ENCODE results near the gene PET100.

DNA sequence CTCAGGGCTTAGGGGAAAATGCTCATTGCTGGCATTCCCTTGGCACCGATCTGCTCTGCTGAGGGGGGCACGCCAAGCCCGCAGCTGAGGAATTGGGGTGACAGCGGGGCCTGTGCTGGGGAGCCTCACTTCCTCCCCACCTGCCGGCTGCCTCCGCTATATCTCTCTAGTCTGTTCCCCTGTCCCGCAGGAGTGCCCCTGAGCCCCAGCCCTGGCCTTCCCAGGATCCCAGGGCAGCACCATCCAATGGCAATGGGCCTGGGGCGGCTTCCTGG lies 16.8 kb downstream of the PET100 start:
- TF ChIP-seq, protein P1, sequence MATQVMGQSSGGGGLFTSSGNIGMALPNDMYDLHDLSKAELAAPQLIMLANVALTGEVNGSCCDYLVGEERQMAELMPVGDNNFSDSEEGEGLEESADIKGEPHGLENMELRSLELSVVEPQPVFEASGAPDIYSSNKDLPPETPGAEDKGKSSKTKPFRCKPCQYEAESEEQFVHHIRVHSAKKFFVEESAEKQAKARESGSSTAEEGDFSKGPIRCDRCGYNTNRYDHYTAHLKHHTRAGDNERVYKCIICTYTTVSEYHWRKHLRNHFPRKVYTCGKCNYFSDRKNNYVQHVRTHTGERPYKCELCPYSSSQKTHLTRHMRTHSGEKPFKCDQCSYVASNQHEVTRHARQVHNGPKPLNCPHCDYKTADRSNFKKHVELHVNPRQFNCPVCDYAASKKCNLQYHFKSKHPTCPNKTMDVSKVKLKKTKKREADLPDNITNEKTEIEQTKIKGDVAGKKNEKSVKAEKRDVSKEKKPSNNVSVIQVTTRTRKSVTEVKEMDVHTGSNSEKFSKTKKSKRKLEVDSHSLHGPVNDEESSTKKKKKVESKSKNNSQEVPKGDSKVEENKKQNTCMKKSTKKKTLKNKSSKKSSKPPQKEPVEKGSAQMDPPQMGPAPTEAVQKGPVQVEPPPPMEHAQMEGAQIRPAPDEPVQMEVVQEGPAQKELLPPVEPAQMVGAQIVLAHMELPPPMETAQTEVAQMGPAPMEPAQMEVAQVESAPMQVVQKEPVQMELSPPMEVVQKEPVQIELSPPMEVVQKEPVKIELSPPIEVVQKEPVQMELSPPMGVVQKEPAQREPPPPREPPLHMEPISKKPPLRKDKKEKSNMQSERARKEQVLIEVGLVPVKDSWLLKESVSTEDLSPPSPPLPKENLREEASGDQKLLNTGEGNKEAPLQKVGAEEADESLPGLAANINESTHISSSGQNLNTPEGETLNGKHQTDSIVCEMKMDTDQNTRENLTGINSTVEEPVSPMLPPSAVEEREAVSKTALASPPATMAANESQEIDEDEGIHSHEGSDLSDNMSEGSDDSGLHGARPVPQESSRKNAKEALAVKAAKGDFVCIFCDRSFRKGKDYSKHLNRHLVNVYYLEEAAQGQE (IDR thresholded peaks at IDR 0.05; ENCODE audit: low read depth): no peak
- TF ChIP-seq, protein P2, sequence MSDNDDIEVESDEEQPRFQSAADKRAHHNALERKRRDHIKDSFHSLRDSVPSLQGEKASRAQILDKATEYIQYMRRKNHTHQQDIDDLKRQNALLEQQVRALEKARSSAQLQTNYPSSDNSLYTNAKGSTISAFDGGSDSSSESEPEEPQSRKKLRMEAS (IDR thresholded peaks at IDR 0.05): no peak
- TF ChIP-seq CEBPB (IDR thresholded peaks at IDR 0.05) (no peak), EP300 (IDR thresholded peaks at IDR 0.05; ENCODE audit: borderline replicate concordance) (no peak), TAF1 (IDR thresholded peaks at IDR 0.05; ENCODE audit: low read depth) (no peak), TCF12 (IDR thresholded peaks at IDR 0.05; ENCODE audit: low read depth) (no peak), FOXM1 (IDR thresholded peaks at IDR 0.05; ENCODE audit: borderline replicate concordance, low read depth) (no peak)
